ENCODE measurements around the gene CCL13. TPM values are rescaled to one million over a fixed set of nuclear protein-coding genes. Genes with fewer than 3 reads are reported as not detected.
"Not testable (repeated sequence)": the region's sequence is repeated elsewhere in the genome, so short reads cannot be mapped to it uniquely, and the experiment has no call there.

Gene CCL13
- total RNA-seq, 4 donors from 2014 or later: 1.9 to 79.2 (median 2.9) TPM; not detected in 1

DNA sequence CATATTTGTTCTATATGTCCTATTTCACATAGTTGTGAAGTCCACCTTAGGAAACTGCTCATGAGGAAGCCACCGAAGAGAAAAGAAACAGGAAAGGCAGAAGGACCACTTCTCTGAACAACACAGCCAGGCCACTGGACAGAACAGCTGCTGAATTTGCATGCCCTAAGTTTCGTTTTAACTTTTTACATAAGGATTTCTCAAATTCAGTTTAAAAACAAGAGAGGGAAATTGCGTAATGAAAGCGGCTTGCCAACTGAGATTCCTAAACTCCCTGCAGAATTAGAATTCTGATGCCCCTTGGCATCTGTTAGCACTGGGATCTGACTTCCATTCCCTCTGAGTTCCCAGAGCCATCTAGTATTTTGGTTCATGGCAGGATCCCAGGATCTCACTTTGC lies 42.0 kb upstream of the CCL13 start:
- DNase-seq: no peak
- no peaks in the 10 kb centered on the region for H3K36me3 ChIP-seq
- no peaks in the 10 kb centered on the region for H3K27me3 ChIP-seq
- H3K9me3 ChIP-seq: no peaks in the 10 kb centered on the region
- H3K4me3 ChIP-seq: no peak overlapping the region
- H3K27ac ChIP-seq: peak overlapping the region in 3 of 4 donors; percentile 12 to 68 (median 41)
- no peak for TF ChIP-seq POLR2A (IDR thresholded peaks at IDR 0.05)
- TF ChIP-seq, protein P1, sequence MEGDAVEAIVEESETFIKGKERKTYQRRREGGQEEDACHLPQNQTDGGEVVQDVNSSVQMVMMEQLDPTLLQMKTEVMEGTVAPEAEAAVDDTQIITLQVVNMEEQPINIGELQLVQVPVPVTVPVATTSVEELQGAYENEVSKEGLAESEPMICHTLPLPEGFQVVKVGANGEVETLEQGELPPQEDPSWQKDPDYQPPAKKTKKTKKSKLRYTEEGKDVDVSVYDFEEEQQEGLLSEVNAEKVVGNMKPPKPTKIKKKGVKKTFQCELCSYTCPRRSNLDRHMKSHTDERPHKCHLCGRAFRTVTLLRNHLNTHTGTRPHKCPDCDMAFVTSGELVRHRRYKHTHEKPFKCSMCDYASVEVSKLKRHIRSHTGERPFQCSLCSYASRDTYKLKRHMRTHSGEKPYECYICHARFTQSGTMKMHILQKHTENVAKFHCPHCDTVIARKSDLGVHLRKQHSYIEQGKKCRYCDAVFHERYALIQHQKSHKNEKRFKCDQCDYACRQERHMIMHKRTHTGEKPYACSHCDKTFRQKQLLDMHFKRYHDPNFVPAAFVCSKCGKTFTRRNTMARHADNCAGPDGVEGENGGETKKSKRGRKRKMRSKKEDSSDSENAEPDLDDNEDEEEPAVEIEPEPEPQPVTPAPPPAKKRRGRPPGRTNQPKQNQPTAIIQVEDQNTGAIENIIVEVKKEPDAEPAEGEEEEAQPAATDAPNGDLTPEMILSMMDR (IDR thresholded peaks at IDR 0.05): no peak
- H3K4me1 ChIP-seq: no peaks in the 10 kb centered on the region

DNA sequence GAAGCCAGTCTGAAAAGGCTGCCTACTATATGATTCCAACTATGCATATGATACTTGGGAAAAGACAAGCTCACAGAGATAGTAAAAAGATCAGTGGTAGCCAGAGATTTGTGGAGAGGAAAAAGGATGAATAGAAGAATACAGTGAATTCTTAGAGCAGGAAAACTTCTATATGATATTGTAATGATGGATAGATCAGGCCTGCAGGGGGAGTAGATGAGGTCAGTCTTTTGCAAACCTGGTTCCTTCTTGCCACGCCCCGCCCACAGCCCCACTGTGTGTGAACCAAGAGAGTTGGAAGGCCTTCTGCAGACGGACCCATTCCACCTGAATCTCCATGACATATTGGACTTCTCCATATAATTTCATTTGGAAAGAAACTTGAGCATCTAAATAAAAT lies 37.8 kb upstream of the CCL13 start:
- peak in 1 of 3 donors; percentile 20 for DNase-seq
- Histone ChIP-seq H3K27me3 (no peaks in the 10 kb centered on the region), H3K36me3 (no peaks in the 10 kb centered on the region), H3K27ac (peak overlapping the region in 1 of 4 donors; percentile 47), H3K4me1 (no peaks in the 10 kb centered on the region), H3K4me3 (no peak overlapping the region), H3K9me3 (no peaks in the 10 kb centered on the region)
- no peak for TF ChIP-seq POLR2A (IDR thresholded peaks at IDR 0.05)
- TF ChIP-seq, protein P1 (IDR thresholded peaks at IDR 0.05): no peak

DNA sequence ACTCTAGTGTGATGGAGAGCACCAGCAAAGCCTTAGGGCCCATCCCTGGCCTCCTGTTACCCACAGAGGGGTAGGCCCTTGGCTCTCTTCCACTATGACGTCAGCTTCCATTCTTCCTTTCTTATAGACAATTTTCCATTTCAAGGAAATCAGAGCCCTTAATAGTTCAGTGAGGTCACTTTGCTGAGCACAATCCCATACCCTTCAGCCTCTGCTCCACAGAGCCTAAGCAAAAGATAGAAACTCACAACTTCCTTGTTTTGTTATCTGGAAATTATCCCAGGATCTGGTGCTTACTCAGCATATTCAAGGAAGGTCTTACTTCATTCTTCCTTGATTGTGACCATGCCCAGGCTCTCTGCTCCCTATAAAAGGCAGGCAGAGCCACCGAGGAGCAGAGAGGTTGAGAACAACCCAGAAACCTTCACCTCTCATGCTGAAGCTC lies 37.2 kb upstream of the CCL13 start, which contains the start of gene CCL8:
Gene CCL8 (plus strand): TSS at position 397 of the 445 bp plus-strand sequence. CDS start 67 bp downstream, outside the sequence.
- Histone ChIP-seq H3K27me3 (no peaks in the 10 kb centered on the region), H3K27ac (peak within 1 kb of the TSS in 2 of 4 donors; percentile 43 to 47), H3K9me3 (no peaks in the 10 kb centered on the region), H3K4me3 (no peak within 1 kb of the TSS), H3K36me3 (no peaks in the 10 kb centered on the region), H3K4me1 (no peaks in the 10 kb centered on the region)
- DNase-seq: no peak
- TF ChIP-seq, protein P1 (IDR thresholded peaks at IDR 0.05): no peak
- TF ChIP-seq POLR2A (IDR thresholded peaks at IDR 0.05): no peak

DNA sequence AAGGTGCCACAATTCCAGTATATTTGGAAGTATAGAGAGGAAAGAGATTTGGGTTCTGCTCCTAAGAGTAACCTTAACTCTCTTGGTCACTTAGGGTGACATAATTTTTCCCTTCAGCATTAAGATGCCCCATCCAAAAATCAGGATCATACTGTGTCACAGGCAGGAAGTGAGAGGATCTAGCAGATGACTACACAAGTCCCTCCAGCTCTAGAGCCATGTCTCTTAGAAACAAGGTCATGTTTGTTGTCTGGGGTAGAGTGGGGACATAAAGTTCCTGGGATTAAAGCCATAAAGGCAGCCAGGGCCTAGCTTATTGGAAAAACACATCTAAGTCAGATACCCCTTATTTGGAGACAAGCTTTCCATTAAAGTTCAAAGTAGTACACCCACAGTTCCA lies 34.3 kb upstream of the CCL13 start:
- no peak overlapping the region for H3K4me3 ChIP-seq
- H3K27ac ChIP-seq: peak overlapping the region in 2 of 4 donors; percentile 4 to 47
- H3K27me3 ChIP-seq: no peaks in the 10 kb centered on the region
- H3K9me3 ChIP-seq: no peaks in the 10 kb centered on the region
- no peak for DNase-seq
- TF ChIP-seq, protein P1 (IDR thresholded peaks at IDR 0.05): no peak
- TF ChIP-seq POLR2A (IDR thresholded peaks at IDR 0.05): no peak
- no peaks in the 10 kb centered on the region for H3K36me3 ChIP-seq
- H3K4me1 ChIP-seq: no peaks in the 10 kb centered on the region

DNA sequence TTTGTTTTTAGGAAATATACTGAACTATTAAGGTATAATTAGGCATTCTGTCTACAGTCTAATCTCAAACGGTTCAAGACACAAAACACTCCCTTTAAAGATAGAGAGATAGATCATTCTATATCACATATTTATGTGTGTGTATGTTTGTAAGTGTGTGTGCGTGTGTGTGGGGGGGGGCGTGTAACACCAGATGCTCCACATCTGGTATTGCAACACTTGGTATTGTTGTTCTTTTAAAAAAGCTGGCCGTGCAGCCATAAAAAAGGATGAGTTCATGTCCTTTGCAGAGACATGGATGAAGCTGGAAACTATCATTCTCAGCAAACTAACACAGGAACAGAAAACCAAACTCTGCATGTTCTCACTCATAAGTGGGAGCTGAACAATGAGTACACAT lies 28.7 kb upstream of the CCL13 start:
- H3K36me3 ChIP-seq, H3K9me3 ChIP-seq, DNase-seq, H3K4me1 ChIP-seq, H3K27me3 ChIP-seq, H3K4me3 ChIP-seq: not testable (repeated sequence)
- peak overlapping the region in 1 of 4 donors; percentile 0 for H3K27ac ChIP-seq

DNA sequence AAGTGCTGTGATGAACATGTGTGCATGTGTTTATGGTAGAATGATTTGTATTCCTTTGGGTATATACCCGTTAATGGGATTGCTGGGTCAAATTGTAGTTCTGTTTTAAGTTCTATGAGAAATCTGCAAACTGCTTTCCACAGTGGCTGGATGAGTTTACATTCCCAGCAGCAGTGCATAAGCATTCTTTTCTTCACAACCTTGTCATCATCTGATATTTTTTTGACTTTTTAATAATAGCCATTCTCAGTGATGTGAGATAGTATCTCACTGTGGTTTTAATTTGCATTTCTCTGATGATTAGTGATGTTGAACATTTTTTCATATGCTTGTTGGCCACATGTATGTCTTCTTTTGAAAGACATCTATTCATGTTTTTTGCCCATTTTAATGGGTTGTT lies 18.6 kb upstream of the CCL13 start:
- no peaks in the 10 kb centered on the region for H3K4me1 ChIP-seq
- no peak for DNase-seq
- no peak for TF ChIP-seq POLR2A (IDR thresholded peaks at IDR 0.05)
- TF ChIP-seq, protein P1 (IDR thresholded peaks at IDR 0.05): no peak
- H3K36me3 ChIP-seq: no peaks in the 10 kb centered on the region
- H3K27ac ChIP-seq: no peak overlapping the region
- no peak overlapping the region for H3K4me3 ChIP-seq
- no peaks in the 10 kb centered on the region for H3K27me3 ChIP-seq
- no peaks in the 10 kb centered on the region for H3K9me3 ChIP-seq
